Pancreas (tissue), 10 donors: ENCODE measurements around the gene POU3F4. TPM values are rescaled to one million over a fixed set of nuclear protein-coding genes. Genes with fewer than 3 reads are reported as not detected.

Experiments
- ATAC-seq, 4 donors: fragments of 200-7000 bp; cut with Tn5 transposase; one replicate each; pipeline versions ENCODE4 v1.8.0 to v1.9.1; 2020; ENCODE audit warnings: mild to moderate bottlenecking in 4 of 4, moderate library complexity in 4 of 4
- DNase-seq, 6 donors: peaks; one replicate each; pipeline ENCODE4 v3.0.0-alpha.2; 2020
- FAIRE-seq: peaks from 2 replicates; lab custom pipeline; 2012; peaks lifted over from hg19 to GRCh38; lab: Jason Lieb, UNC
- H3K27ac ChIP-seq, 4 donors: fragments of 200-600 bp; sonication (generic); 1 replicate in 3 of 4; 2 replicates in 1 of 4; pipeline versions ENCODE4 v1.5.0 to v1.8.0; 2020
- H3K27me3 ChIP-seq, 4 donors: fragments of 200-600 bp; one replicate each; pipeline ENCODE4 v1.8.0; 2021
- H3K36me3 ChIP-seq, 3 donors: fragments of 200-600 bp; sonication (generic) in 1 of 3; one replicate each; pipeline versions ENCODE4 v1.5.0 to v1.8.0; 2020 to 2021
- H3K4me1 ChIP-seq, 3 donors: fragments of 200-600 bp; one replicate each; pipeline ENCODE4 v1.8.0; 2021
- H3K4me3 ChIP-seq, 4 donors: fragments of 200-600 bp; sonication (generic) in 2 of 4; one replicate each; pipeline versions ENCODE4 v1.5.0 to v1.8.0; 2020 to 2021
- H3K9me3 ChIP-seq, 4 donors: fragments of 200-600 bp; one replicate each; pipeline ENCODE4 v1.8.0; 2021
- WGBS, 2 donors: extraction: QIAGEN DNeasy Blood & Tissue Kit; methylation state at CpG; one replicate each; pipeline ENCODE4 v1.1.7; 2013; 5-methylcytosine and 5-hydroxymethylcytosine counted together
- intact Hi-C, 3 donors: fragments of 100-400 bp; cut with DNase I; formaldehyde crosslinking; loops; one replicate each; pipeline versions ENCODE4 v1.11.1 to v1.14.2; 2022
- polyA plus RNA-seq, 2 donors: library from polyadenylated mRNA; stranded (reverse); fragments of 200-250 nt; gene quantifications; one replicate each; pipeline ENCODE4 v1.2.3, GENCODE V29; 2013
- total RNA-seq, 6 donors: library from RNA; stranded (reverse); fragmentation: NEBNext Ultra II Directional in 4 of 6; extraction: Animal tissue kit (Norgen Biotek cat#: 25700) in 4 of 6; gene quantifications; one replicate each; pipeline versions ENCODE4 v1.2.1 to v1.2.4, GENCODE V29; 2021 to 2023
- TF ChIP-seq, protein P1 (sequence below), 4 donors: fragments of 200-600 bp; sonication (generic) in 3 of 4; IDR thresholded peaks; one replicate each; pipeline versions ENCODE4 v1.5.0 to v1.8.0; 2021; ENCODE audit warnings: antibody characterized with exemption in 4 of 4
- donor health status: healthy with polysubstance abuse.
- donor health status: DM: no; HTN: no; CAD: no; lungs with moderate emphysema.
- donor health status: DM: no; HTN: no; CAD: no.
- donor health status: control.
- donor health status: control.
- donor health status: Bipolar disorder and iron deficiency.
- donor health status: DM: yes; HTN: yes; CAD: no.
- donor health status: DM: no; HTN: no; CAD: no.
- donor health status: DM: no; HTN: no; CAD: no.
- donor health status: DM: yes; HTN: yes; CAD: no.

POU3F4 gene
- total and polyA plus RNA-seq, 8 donors, result not detected

DNA sequence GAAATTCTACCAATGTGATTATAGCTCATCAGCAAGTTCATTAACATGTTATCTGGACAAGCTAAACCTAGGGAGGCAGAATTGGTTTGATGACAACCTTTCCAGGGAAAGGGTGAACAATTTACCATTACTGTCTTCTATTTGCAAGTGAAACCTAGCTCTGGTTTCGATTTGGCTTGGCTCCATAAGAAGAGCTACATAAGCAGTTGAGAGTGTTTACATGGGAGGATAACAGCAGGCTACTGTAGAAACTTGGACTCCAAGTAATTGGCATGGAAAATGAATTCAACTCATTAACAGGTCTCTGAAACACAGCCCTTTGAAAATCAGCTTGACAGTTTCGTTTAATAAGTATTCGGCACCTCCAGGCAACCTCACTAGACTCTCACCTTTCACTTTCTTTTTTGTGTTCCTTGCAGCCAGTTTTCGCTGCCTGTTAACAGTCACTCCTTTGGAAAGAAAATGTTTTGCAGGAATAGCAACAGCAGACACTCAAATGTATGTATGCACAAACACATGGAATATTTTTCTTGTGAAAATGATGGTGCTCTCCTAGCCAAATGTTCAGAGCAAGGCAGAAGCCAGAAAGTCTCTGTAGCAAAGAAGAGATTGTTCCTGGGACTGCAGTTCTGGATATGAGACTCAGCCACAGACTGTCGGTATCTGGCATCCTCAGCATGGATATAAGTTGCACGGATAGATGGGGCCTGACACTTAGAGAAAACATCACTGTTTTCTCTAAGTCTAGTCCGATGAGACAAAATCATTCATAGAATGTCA, 27.5 kb downstream of the POU3F4 start:
- Histone ChIP-seq H3K36me3 (no peaks in the 10 kb centered on the region), H3K27me3 (peaks cover 0 to 4% (median 0%) of the 10 kb centered on the region in 4 donors), H3K4me3 (peak overlapping the region in 1 of 4 donors; percentile 8), H3K27ac (no peak overlapping the region), H3K4me1 (no peaks in the 10 kb centered on the region), H3K9me3 (no peaks in the 10 kb centered on the region)
- no peak for ATAC-seq
- FAIRE-seq, result peak; percentile 41
- WGBS, 2 donors, result 30 to 43% methylated on average over 7 of the region's 7 CpGs
- intact Hi-C loops, result no loop called here
- DNase-seq, result no peak
- TF ChIP-seq, protein P1, sequence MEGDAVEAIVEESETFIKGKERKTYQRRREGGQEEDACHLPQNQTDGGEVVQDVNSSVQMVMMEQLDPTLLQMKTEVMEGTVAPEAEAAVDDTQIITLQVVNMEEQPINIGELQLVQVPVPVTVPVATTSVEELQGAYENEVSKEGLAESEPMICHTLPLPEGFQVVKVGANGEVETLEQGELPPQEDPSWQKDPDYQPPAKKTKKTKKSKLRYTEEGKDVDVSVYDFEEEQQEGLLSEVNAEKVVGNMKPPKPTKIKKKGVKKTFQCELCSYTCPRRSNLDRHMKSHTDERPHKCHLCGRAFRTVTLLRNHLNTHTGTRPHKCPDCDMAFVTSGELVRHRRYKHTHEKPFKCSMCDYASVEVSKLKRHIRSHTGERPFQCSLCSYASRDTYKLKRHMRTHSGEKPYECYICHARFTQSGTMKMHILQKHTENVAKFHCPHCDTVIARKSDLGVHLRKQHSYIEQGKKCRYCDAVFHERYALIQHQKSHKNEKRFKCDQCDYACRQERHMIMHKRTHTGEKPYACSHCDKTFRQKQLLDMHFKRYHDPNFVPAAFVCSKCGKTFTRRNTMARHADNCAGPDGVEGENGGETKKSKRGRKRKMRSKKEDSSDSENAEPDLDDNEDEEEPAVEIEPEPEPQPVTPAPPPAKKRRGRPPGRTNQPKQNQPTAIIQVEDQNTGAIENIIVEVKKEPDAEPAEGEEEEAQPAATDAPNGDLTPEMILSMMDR (IDR thresholded peaks at IDR 0.05), result no peak
